Stimulated activated CD4-positive, alpha-beta T cell treated with anti-CD3 and anti-CD28 coated beads, Interleukin-2, amount 100 ng/mL, for 4 hours (primary cell): ENCODE data around the gene FCRL2.
"Not testable (repeated sequence)": the region's sequence is repeated elsewhere in the genome, so short reads cannot be mapped to it uniquely, and the experiment has no call there.

Source experiments
- DNase-seq: peaks from one replicate; pipeline ENCODE4 v3.0.0-alpha.2; 2020; ENCODE audit warnings: low read depth

Gene FCRL2

DNA sequence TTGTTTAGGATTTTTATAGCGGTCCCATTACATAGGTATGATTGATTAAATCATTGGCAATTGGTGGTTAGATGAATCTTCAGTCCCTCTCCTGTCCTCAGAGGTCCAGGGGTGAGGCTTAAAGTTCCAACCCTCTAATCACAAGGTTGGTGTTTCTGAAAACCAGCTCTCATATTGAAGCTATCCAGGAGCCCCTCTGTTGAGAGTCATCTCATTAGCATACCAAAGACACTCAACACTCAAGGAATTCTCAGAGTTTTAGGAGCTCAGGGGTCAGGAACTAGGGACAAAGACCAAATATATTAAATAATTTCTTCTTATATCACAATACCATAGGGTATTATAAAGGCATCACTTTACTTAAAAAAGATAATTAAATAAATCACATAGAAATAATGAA is 23.3 kb downstream of the FCRL2 start:
- DNase-seq = no peak

DNA sequence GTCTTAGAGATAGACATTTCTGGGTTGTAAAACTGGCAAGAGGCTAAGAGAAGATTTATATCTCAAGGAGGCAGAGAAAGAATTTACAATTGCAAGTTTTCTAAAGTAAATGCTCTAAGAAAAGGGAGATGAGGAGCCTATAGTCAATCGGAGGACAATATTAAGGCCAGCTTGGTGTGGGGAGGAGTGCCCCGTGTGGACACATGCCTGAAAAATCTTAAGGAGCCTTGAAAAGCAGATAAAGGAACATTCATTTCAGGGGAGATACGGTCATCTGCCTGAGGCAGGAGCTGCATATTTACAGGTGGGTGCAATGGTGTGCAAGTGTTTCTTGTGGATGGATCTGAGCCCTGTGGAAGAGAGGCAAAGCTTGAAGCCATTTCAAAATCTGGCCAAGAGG is 25.6 kb downstream of the FCRL2 start:
- no peak for DNase-seq

DNA sequence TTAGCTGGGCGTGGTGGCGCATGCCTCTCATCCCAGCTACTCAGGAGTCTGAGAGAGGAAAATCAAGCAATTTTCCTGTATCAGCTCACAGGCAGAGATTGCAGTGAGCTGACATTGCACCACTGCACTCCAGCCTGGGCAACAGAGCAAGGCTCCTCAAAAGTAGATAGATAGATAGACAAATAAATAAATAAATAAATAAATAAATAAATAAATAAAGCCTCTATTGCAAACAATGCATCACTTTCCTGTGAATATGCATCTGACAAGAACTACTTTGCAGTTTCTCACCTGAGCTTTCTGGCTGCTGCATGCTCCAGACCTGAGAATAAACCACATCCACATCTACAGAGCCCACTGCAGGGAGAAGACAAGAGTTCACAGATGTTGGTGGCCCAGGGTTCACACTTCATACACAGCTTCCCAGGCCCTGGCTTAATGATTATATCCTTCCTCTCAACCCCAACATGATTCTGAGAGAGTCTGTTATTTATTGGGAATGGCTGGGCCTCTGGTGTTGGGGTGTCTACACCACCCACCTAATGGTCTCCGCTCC is 28.6 kb downstream of the FCRL2 start:
- DNase-seq = no peak

DNA sequence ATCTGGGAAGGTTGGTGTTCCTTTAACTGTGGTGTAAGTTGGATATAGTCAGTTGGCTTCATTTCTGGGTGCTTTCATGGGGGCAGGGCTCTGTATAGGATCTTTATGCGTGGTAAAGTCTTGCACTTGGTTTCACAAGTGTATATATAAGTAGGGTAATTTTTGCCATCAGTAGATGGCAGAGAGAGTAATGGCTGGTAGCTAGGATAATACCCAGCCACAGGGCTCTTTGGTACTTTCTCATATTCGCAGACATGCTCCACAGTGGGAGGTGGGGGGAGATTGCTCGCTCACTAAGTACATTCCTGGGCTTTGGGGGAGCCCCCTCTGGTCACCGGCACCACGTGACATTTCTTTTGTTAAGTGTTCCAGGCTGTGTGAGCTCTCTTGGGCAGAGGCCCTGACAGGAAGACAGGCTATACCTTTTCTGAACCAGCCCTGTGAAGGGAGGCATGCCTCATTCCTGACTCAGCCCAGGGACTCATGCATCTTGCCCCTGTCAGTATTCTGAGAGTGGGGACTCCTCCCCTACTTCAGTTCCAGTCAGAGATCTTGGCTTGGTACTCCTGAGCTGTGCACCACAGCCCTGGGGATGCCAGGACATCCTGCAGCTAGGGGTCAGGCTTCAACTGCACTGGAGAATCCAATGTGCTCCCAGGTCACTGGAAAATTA is 37.6 kb downstream of the FCRL2 start:
- no peak for DNase-seq

DNA sequence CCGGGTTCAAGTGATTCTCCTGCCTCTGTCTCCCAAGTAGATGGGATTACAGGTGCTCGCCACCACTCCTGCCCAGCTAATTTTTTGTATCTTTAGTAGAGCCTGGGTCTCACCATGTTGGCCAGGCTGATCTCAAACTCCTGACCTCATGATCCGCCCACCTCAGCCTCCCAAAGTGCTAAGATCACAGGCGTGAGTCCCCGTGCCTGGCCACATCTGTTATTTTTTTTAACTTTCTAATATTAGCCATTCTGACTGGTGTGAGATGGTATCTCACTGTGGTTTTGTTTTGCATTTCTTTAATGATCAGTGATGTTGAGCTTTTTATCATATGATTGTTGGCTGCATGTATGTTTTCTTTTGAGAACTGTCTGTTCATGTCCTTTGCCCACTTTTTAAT is 40.9 kb downstream of the FCRL2 start:
- not testable (repeated sequence) for DNase-seq

DNA sequence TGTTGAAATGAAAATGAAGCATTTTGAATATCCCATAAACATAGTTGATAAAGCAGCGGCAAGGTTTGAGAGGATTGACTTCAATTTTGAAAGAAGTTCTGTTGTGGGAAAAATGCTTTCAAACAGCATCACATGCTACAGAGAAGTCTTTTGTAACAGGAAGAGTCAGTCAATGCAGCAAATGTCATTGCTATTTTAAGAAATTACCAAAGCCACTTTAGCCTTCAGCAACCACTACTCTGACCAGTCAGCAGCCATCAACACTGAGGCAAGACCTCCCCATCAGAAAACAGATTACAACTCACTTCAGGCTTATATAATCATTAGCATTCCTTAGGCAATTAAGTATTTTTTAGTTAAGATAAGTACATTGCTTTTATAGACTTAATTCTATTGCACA is 42.6 kb downstream of the FCRL2 start:
- no peak for DNase-seq

DNA sequence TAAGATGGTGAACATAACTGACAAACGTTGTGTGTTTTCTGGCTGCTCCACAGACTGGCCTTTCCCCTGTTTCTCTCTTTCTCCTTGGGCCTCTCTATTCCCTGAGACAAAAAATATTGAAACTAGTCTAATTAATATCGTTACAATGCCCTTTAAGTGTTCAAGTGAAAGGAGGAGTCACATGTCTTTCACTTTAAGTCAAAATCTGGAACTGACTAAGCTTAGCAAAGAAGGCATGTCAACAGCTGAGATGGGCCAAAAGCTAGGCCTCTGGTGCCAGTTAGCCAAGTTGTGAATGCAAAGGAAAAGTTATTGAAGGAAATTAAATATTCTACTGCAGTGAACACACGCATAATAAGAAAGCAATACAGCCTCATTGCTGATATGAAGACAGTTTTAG is 44.2 kb downstream of the FCRL2 start:
- no peak for DNase-seq

DNA sequence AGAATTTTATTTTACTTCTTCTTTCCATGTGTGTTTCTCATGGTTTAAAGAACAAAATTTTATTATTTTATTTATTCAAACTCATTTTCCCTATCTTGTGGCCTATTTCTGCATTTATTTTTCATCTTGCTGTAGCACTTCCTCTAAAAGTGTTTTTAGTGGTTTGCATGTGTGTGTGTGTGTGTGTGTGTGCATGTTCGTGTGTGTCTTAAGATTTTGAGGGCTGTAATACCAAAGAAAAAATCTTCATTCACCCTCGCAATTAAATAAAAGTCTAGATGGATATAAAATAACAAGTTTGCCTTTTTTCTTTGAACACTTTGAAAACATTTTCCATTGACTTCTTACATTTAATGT is 51.7 kb downstream of the FCRL2 start:
- DNase-seq = no peak

DNA sequence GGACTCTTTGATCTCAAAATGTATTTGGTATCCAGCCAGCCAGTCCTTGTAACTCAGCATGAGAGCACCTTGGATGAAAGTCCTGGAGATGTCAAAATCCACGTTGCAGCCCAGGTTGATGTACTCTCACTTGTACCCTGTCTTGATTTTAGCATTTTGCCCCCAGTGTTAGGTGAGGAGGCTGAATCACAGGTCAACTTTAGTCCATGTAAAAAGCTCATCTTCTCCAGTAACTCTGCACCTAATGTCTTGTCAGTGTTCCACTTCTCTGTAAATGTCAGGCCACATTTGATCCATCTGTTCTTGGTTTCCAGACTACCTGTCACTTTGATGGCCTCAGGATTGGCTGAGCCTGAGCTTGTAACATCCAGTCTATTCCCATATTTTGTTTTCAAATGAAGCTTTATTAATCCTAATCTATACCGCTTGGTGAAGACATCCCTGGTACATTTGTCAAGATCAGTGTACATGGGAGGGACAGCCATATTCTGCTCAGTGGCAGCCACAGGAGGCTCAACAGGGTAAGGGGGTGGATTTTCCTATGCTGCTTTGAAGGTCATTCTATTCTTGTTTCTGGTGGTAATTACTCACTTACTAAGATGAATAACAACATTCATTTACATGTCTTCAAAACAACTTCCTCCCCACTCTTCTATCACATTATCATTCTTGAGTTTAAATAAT is 52.3 kb downstream of the FCRL2 start:
- no peak for DNase-seq

DNA sequence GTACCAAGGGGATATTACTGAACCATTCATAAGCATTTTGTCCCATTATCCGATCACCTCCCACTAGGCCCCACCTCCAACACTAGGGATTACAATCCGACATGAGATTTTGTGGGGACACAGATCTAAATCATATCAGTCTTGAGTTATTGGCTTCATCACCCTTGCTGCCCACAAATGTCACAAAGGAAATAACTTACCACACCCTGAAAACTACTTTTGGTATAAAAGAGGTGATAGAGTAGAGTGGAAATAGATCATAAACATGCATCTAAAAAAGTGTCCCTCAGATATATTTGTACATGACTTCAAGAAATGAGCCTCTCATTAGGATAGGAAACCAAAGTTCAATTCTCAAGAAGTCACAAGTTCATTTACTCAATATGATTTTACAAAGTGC is 53.8 kb downstream of the FCRL2 start:
- no peak for DNase-seq

DNA sequence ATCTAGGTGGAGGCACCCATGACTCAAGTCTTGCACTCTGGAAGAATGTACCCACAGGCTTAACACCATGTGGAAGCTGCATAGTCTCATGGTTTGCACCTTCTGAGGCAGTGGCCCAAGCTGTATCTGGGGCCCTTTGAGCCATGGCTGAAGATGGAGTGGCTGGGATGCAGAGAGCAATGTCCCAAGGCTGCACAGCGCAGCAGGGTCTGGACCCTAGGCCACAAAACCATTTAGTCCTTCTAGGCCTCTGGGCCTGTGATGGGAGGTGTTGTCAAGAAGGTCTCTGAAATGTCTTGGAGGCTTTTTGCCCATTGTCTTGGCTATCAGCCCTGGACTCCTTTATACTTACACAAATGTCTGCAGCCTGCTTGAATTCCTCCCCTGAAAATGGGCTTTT is 54.9 kb downstream of the FCRL2 start:
- DNase-seq = no peak

DNA sequence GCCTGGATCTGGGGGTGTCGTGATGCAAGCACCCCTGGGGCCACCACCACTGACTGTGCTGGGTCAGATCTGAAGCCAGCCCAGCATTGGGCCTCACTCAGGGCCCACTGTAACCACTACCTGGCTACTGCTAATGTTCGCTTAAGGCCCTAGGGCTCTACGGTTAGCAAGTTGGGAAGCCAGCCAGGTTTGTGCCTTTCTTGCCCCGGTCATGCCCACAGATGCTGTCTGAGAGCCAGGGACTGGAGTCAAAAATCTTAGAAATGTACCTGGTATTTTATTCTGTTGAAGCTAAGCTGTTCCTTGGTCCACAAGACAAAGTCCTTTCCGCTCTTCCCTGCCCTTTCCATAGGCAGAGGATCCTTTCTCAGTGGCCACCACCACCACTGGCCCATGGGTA is 61.2 kb downstream of the FCRL2 start:
- DNase-seq = no peak

DNA sequence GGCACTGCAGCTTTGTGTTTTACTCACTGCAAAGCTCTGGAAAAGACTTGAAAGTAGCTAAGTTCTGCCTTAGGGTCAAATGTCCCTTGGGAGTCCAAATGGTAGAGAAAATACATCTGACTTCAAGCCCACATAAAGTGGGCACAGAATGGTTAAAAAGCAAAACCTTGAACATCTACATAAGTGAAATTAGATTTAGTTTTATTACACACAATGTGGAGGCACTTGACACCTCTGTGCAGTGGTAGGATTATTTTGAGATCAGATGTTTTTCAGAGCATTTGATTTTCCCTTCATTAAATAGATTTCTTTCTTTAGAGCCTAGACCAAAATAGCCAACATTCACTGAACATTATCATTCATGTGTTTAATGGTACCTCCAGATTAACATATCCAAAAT is 65.1 kb downstream of the FCRL2 start:
- DNase-seq = no peak

DNA sequence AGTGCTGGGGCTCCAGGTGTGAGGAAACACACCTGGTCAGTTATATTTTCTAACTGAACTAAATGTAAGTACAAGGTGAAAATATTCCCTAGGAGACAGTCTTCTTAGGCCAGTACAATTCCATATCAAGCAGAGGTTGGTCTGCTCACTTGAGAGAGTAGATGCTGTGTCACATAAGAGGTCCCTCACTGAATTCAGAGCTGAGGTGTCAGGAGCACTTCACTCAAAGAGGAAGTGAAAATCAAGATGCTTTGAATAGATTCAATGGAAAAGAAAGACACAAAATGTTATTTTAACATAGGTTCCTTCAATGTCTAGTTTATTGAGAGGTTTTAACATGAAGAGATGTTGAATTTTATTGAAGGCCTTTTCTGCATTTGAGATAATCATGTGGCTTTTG is 72.1 kb downstream of the FCRL2 start:
- no peak for DNase-seq

DNA sequence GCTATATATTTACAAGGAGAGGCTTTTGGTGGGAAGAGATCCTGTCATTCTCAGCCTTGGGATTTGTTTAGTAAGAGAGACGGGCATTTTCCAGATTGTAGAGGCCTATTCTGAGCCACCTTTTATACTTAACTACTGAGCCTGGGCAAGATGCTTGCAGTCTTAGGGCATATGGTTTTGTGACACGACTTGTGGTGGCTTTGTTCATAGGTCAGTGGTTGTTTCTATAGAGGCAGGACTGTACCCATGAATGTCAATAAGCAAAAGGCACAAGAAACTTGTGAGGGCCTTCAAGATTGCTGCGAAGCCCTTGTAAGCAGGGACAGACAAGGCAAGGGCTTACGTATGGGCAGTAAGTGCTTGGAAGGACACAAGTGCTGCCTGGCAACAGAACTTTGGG is 73.0 kb downstream of the FCRL2 start:
- DNase-seq = no peak

DNA sequence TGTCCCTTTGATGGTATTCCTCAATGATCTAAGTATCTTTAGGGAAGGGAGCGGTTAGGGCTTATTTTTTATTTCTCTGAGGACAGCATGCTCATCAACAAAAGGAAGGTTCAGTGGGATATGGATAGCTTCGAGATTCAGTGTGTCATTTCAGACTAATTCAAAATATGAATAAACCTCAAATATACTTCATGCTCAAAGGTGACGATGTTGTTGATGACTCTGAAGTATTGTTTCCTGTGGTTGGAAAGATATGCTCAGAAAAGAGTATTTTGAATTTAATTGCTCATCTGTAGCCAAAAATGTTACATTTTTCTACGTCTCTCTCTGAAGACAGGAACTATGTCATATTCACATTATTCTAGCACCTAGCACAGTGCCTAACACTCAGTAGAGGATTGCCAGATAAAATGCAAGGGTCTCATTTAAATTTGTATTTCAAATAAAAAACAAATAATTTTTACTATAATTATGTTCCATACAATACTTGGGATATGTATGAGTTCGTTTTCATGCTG is 74.6 kb downstream of the FCRL2 start:
- DNase-seq = no peak

DNA sequence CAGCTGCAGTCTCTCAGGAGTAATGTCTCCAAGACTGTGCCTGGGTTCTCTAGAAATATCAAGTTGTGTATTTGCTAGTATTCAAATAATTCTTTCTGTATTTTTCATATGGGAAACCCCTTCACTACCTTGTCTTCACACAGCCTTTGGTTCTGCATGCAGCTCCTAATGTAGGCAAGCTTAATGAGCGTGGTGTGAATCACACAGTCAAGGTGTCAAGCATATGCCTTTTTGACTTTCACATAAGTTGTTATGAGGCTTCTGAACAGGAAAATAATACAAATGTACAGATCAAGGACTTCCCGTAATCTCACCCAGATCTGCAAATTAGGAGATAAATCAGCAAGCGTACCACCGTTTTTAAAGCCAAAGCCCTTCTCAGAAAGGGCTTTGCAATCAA is 76.2 kb downstream of the FCRL2 start, which contains the start of gene FCRL3:
FCRL3 (minus strand) TSS at position 38 of the 400 bp plus-strand sequence. CDS start 280 bp downstream, outside the sequence.
- DNase-seq = no peak

DNA sequence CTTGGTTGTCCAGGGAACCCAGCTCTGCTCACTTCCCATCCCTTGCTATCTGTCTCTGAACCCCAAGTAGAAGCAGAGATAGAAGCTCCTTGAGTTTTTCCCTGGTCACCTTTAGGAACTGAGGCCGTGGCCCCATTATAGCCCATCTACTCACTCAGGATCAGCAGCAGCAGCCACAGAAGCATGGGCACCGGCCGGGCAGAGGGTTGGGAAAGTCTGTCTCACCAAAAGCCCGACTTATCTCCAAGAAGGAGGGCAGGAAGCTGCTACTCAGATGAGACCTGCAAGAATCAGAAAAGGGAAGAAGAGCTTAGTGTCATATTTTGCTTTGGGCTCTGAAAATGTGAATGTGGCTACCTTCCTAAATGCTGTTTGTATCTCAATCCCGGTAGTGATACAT is 76.6 kb downstream of the FCRL2 start:
- DNase-seq = no peak

DNA sequence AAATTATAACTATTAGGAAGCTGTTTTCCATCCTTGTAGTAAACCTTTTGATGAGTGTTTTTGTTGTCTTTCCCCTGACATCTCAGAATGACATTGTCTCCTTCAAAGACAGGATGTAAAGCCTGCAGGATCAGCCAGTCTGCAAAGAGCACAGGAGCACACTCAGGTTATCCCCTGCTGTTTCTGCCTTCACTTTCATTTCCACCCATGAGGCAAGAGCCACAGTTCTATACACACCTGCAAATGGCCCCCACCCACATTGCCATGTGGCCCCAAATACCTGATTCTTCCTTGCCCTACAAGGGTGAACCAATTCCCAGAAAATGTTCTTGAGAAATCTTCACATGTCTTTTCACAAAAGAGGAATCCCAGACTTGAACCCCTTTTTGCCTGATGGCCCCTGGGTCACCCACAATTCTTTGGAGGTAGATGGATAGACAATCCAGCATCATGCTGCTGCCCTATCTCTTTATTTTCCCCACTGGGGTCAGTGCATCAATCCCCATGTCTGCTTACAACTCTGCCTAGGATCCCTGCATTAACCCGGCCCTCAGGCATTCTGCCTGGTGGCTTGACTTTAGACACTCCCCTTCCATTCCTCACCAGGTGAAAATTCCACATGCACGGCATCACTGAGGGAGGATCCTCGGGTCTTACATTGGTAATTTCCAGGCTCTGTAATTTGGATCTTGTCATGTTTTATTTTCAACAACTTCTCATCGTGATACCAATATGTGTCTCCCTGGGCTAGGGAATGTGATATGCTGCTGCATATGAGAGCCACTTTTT is 79.0 kb downstream of the FCRL2 start:
- DNase-seq = no peak

DNA sequence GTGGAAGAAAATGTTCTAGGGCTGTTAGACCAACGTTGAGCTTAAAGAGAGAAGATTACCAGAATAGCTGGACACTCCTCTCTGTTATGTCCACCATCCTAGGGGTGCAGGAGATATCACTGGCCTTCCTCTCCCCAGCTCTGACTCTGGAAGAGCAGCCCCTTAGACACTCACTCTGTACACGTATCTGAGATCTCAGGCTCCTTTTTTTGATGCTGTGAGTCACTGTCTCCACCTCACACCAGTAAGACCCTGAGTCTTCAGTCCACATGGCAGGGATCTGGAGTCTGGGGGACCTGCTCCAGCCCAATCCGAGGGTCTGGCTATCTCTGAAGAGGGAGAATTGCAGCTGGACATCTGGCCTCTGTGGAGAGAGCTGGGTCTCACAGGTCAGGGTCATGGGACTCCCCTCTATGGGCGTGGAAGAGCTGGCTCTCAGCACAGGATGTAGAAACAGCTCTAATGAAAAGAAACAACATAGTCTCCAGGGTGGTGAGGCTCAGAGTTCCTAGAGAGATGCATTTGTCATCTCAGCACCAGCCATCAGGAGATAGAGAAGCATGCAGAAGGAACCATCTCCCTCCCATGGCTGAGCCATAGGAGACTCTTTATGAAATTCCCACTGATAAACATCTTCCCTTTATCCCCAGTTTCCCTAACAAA is 79.8 kb downstream of the FCRL2 start:
- DNase-seq = no peak
